HL-60 (cell line): ENCODE results near the gene LSM12.

Experiments used
- GABPA ChIP-seq: IDR thresholded peaks from 2 replicates; pipeline ENCODE4 v1.6.1; 2012; ENCODE audit warnings: low read depth
- POLR2AphosphoS5 ChIP-seq: IDR thresholded peaks from 2 replicates; pipeline ENCODE4 v1.6.1; 2012; ENCODE audit warnings: low read depth
- SPI1 ChIP-seq: IDR thresholded peaks from 2 replicates; pipeline ENCODE4 v1.6.1; 2012; ENCODE audit warnings: low read depth, mild to moderate bottlenecking, borderline replicate concordance
- TF ChIP-seq, protein P1 (sequence below): IDR thresholded peaks from one replicate; pipeline ENCODE4 v1.5.1; 2011; ENCODE audit warnings: low read length, control low read depth, inconsistent platforms; ENCODE audit not compliant: insufficient read depth
- TF ChIP-seq, protein P2 (sequence below): IDR thresholded peaks from 2 replicates; pipeline ENCODE4 v1.6.1; 2012; ENCODE audit warnings: low read depth; ENCODE audit not compliant: insufficient replicate concordance

- TF ChIP-seq, protein P1, sequence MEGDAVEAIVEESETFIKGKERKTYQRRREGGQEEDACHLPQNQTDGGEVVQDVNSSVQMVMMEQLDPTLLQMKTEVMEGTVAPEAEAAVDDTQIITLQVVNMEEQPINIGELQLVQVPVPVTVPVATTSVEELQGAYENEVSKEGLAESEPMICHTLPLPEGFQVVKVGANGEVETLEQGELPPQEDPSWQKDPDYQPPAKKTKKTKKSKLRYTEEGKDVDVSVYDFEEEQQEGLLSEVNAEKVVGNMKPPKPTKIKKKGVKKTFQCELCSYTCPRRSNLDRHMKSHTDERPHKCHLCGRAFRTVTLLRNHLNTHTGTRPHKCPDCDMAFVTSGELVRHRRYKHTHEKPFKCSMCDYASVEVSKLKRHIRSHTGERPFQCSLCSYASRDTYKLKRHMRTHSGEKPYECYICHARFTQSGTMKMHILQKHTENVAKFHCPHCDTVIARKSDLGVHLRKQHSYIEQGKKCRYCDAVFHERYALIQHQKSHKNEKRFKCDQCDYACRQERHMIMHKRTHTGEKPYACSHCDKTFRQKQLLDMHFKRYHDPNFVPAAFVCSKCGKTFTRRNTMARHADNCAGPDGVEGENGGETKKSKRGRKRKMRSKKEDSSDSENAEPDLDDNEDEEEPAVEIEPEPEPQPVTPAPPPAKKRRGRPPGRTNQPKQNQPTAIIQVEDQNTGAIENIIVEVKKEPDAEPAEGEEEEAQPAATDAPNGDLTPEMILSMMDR: no peak
- TF ChIP-seq GABPA (no peak), POLR2AphosphoS5 (no peak), SPI1 (no peak)
- TF ChIP-seq, protein P2, sequence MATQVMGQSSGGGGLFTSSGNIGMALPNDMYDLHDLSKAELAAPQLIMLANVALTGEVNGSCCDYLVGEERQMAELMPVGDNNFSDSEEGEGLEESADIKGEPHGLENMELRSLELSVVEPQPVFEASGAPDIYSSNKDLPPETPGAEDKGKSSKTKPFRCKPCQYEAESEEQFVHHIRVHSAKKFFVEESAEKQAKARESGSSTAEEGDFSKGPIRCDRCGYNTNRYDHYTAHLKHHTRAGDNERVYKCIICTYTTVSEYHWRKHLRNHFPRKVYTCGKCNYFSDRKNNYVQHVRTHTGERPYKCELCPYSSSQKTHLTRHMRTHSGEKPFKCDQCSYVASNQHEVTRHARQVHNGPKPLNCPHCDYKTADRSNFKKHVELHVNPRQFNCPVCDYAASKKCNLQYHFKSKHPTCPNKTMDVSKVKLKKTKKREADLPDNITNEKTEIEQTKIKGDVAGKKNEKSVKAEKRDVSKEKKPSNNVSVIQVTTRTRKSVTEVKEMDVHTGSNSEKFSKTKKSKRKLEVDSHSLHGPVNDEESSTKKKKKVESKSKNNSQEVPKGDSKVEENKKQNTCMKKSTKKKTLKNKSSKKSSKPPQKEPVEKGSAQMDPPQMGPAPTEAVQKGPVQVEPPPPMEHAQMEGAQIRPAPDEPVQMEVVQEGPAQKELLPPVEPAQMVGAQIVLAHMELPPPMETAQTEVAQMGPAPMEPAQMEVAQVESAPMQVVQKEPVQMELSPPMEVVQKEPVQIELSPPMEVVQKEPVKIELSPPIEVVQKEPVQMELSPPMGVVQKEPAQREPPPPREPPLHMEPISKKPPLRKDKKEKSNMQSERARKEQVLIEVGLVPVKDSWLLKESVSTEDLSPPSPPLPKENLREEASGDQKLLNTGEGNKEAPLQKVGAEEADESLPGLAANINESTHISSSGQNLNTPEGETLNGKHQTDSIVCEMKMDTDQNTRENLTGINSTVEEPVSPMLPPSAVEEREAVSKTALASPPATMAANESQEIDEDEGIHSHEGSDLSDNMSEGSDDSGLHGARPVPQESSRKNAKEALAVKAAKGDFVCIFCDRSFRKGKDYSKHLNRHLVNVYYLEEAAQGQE: no peak
Observed at GRCh38 chr17:43986225-43986981, 80.1 kb downstream of the LSM12 start.
